Keratinocyte (primary cell): Measurements from ENCODE around the gene P2RX7. TPM values are rescaled to one million over a fixed set of nuclear protein-coding genes. Genes with fewer than 3 reads are reported as not detected.

Experiments used
- DNase-seq: peaks from one replicate; pipeline ENCODE4 v3.0.0-alpha.2; 2011; ENCODE audit warnings: low read depth, missing footprints, low spot score
- FAIRE-seq: peaks from 2 replicates; lab custom pipeline; 2011; peaks lifted over from hg19 to GRCh38; lab: Jason Lieb, UNC
- H2AFZ ChIP-seq: 2 replicates; pipeline ENCODE4 v1.6.0; 2012; ENCODE audit warnings: low read length, control low read depth, inconsistent platforms; ENCODE audit not compliant: control insufficient read depth
- H3K27ac ChIP-seq: 2 replicates; pipeline ENCODE4 v1.5.1; 2011; ENCODE audit warnings: low read length; ENCODE audit not compliant: control insufficient read depth, insufficient read depth
- H3K27me3 ChIP-seq: 3 replicates; pipeline ENCODE4 v1.6.0; 2011; ENCODE audit warnings: low read length; ENCODE audit not compliant: control insufficient read depth, insufficient read depth; ENCODE audit errors: extremely low read depth
- H3K36me3 ChIP-seq, 2 experiments: 2 replicates in 1 of 2; 3 replicates in 1 of 2; pipeline ENCODE4 v1.5.1; 2011; ENCODE audit warnings: low read length in 2 of 2, mild to moderate bottlenecking in 1 of 2; ENCODE audit not compliant: control insufficient read depth in 2 of 2, insufficient read depth in 2 of 2; ENCODE audit errors: extremely low read depth in 1 of 2
- H3K4me1 ChIP-seq: 3 replicates; pipeline ENCODE4 v1.5.1; 2011; ENCODE audit warnings: low read length; ENCODE audit not compliant: control insufficient read depth, insufficient read depth; ENCODE audit errors: extremely low read depth
- H3K4me2 ChIP-seq: 3 replicates; pipeline ENCODE4 v1.6.0; 2011; ENCODE audit warnings: low read depth, low read length; ENCODE audit not compliant: control insufficient read depth, insufficient read depth; ENCODE audit errors: extremely low read depth
- H3K4me3 ChIP-seq, 3 experiments: fragments of 200-600 bp in 1 of 3; sonication (generic) in 1 of 3; 2 replicates in 2 of 3; 3 replicates in 1 of 3; pipeline ENCODE4 v1.5.1; 2011 to 2016; ENCODE audit warnings: low read length in 3 of 3, mild to moderate bottlenecking in 3 of 3, control low read depth in 2 of 3, inconsistent platforms in 1 of 3, low read depth in 1 of 3, mixed read lengths in 1 of 3, mixed run types in 1 of 3, moderate library complexity in 1 of 3; ENCODE audit not compliant: control insufficient read depth in 2 of 3, insufficient read depth in 2 of 3; ENCODE audit errors: extremely low read depth in 1 of 3
- H3K79me2 ChIP-seq: 2 replicates; pipeline ENCODE4 v1.6.0; 2012; ENCODE audit warnings: low read length; ENCODE audit not compliant: control insufficient read depth, insufficient read depth
- H3K9ac ChIP-seq: 3 replicates; pipeline ENCODE4 v1.6.0; 2011; ENCODE audit warnings: low read length; ENCODE audit not compliant: control insufficient read depth, insufficient read depth; ENCODE audit errors: extremely low read depth
- H3K9me1 ChIP-seq: 3 replicates; pipeline ENCODE4 v1.6.0; 2011; ENCODE audit warnings: low read length; ENCODE audit not compliant: control insufficient read depth, insufficient read depth; ENCODE audit errors: extremely low read depth
- H3K9me3 ChIP-seq: 2 replicates; pipeline ENCODE4 v1.5.1; 2012; ENCODE audit warnings: low read depth, low read length; ENCODE audit not compliant: control insufficient read depth
- H4K20me1 ChIP-seq: 3 replicates; pipeline ENCODE4 v1.6.0; 2011; ENCODE audit warnings: low read length; ENCODE audit not compliant: control insufficient read depth, insufficient read depth; ENCODE audit errors: extremely low read depth
- CTCF ChIP-seq, 3 experiments: IDR thresholded peaks in 1 of 3; conservative IDR thresholded peaks in 1 of 3; optimal IDR thresholded peaks in 1 of 3; 2 replicates in 2 of 3; 3 replicates in 1 of 3; pipeline versions ENCODE3 to v1.5.1; 2011; ENCODE audit warnings: low read length in 3 of 3, mild to moderate bottlenecking in 3 of 3, moderate library complexity in 2 of 3, control low read depth in 1 of 3, inconsistent platforms in 1 of 3; ENCODE audit not compliant: insufficient read depth in 2 of 3; ENCODE audit errors: extremely low read depth in 1 of 3
- EZH2 ChIP-seq: IDR thresholded peaks from one replicate; pipeline ENCODE4 v1.6.1; 2012; ENCODE audit warnings: inconsistent platforms, mild to moderate bottlenecking, low read length, moderate library complexity
- dilution Hi-C: fragments of 300-500 bp; cut with MboI; formaldehyde crosslinking; loops from one replicate; pipeline ENCODE4 v1.7.0; 2020; ENCODE audit warnings: low sequenced_read_pairs; ENCODE audit not compliant: extremely low pct_ligation_motif_present
- polyA plus RNA-seq, 5 experiments: library from polyadenylated mRNA; depleted of rRNA in 3 of 5; stranded (reverse) in 3 of 5; stranded (forward) in 1 of 5; unstranded in 1 of 5; fragments of >200 nt; gene quantifications; 1 replicate in 1 of 5; 2 replicates in 3 of 5; 3 replicates in 1 of 5; pipeline versions ENCODE4 v1.2.1 to v1.2.3, GENCODE V29; 2011 to 2012; ENCODE audit warnings: missing spikeins in 2 of 5, low read depth in 1 of 5, low replicate concordance in 1 of 5

P2RX7 gene
- polyA plus RNA-seq, 1 donor (not counting 4 experiments of a cell fraction or from before 2014, with no cell fraction given), result 0.20 TPM

GRCh38 chr12:121117226-121117777, 15.4 kb upstream of the P2RX7 start:
- Histone ChIP-seq H3K27ac (no peak overlapping the region), H3K9me1 (no peaks in the 10 kb centered on the region), H3K4me3 (no peak overlapping the region), H4K20me1 (no peaks in the 10 kb centered on the region), H3K79me2 (no peaks in the 10 kb centered on the region), H3K27me3 (no peaks in the 10 kb centered on the region), H3K4me1 (peaks cover 4% of the 10 kb centered on the region), H3K9ac (no peak overlapping the region), H3K9me3 (no peaks in the 10 kb centered on the region), H3K36me3 (no peaks in the 10 kb centered on the region), H2AFZ (no peak overlapping the region), H3K4me2 (no peak overlapping the region)
- DNase-seq (no peak), FAIRE-seq (no peak)
- no peak for TF ChIP-seq CTCF (optimal IDR thresholded peaks at IDR 0.05 in 1 of 3, IDR thresholded peaks at IDR 0.05 in 1 of 3, conservative IDR thresholded peaks at IDR 0.05 in 1 of 3; ENCODE audit: extremely low read depth in 1 of 3, insufficient read depth in 2 of 3, low read length in 3 of 3)
- TF ChIP-seq EZH2, result no peak
- dilution Hi-C loops, result no loop called here

DNA sequence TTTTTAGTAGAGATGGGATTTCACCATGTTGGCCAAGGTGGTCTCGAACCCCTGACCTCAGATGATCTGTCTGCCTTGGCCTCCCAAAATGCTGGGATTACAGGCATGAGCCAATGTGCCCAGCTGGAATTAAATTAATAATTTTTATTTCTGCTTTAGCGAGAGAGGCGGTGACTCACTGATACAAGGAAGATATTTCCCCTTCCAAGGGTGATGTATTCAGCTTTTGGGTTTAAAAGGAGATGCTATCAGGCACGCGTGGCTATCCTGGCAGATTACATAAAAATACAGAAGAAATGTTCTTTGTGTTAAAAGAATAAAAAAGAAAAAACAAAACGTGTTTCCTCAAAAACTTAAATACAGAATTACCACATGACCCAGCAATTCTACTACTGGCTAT, 12.4 kb upstream of the P2RX7 start:
- no peak overlapping the region for H3K9ac ChIP-seq
- no peak overlapping the region for H3K27ac ChIP-seq
- H2AFZ ChIP-seq, result no peak overlapping the region
- H3K36me3 ChIP-seq, result no peaks in the 10 kb centered on the region
- no peak for TF ChIP-seq CTCF (optimal IDR thresholded peaks at IDR 0.05 in 1 of 3, IDR thresholded peaks at IDR 0.05 in 1 of 3, conservative IDR thresholded peaks at IDR 0.05 in 1 of 3; ENCODE audit: extremely low read depth in 1 of 3, insufficient read depth in 2 of 3, low read length in 3 of 3)
- DNase-seq (no peak), FAIRE-seq (no peak)
- H3K4me3 ChIP-seq, result no peak overlapping the region
- H3K4me1 ChIP-seq, result peaks cover 10% of the 10 kb centered on the region
- no peaks in the 10 kb centered on the region for H3K9me3 ChIP-seq
- no peak overlapping the region for H3K4me2 ChIP-seq
- no peaks in the 10 kb centered on the region for H3K79me2 ChIP-seq
- H3K27me3 ChIP-seq, result no peaks in the 10 kb centered on the region
- no peaks in the 10 kb centered on the region for H3K9me1 ChIP-seq
- no peaks in the 10 kb centered on the region for H4K20me1 ChIP-seq
- dilution Hi-C loops, result no loop called here
